Measurements from ENCODE around the gene GRHPR. TPM values are rescaled to one million over a fixed set of nuclear protein-coding genes. Genes with fewer than 3 reads are reported as not detected.
"Not testable (repeated sequence)": the region's sequence is repeated elsewhere in the genome, so short reads cannot be mapped to it uniquely, and the experiment has no call there.

GRHPR gene
- total RNA-seq, 1 experiment from 2014 or later, result 172 TPM

DNA sequence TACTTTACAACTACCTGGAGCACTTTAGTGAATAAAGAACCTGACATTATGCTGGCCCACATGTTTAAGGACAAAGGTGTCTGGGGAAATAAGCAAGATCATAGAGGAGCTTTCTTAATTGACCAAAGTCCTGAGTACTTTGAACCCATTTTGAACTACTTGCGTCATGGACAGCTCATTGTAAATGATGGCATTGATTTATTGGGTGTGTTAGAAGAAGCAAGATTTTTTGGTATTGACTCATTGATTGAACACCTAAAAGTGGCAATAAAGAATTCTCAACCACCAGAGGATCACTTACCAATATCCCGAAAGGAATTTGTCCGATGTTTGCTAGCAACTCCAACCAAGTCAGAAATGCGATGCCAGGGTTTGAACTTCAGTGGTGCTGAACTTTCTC is 54.9 kb downstream of the GRHPR start:
- DNase-seq (ENCODE audit: low spot score), result not testable (repeated sequence)

DNA sequence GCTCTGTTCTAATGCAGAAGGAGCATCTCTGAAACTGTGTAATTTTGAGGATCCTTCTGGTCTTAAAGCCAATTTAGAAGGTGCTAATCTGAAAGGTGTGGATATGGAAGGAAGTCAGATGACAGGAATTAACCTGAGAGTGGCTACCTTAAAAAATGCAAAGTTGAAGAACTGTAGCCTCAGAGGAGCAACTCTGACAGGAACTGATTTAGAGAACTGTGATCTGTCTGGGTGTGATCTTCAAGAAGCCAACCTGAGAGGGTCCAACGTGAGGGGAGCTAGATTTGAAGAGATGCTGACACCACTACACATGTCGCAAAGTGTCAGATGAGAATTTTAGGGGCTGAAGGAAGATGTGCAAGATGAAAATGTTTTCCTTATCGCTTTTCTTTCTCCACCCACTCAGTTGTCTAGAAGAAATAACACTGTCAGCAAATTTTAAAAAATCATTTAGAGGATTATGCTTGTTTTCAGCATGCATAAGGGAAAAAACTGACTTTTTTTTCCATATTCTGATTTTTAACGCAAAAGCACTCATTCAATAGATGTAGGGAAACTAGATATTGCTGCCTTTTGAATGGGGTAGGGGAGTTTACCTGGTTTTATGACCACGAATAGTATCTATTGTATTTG is 55.6 kb downstream of the GRHPR start:
- not testable (repeated sequence) for DNase-seq (ENCODE audit: low spot score)

DNA sequence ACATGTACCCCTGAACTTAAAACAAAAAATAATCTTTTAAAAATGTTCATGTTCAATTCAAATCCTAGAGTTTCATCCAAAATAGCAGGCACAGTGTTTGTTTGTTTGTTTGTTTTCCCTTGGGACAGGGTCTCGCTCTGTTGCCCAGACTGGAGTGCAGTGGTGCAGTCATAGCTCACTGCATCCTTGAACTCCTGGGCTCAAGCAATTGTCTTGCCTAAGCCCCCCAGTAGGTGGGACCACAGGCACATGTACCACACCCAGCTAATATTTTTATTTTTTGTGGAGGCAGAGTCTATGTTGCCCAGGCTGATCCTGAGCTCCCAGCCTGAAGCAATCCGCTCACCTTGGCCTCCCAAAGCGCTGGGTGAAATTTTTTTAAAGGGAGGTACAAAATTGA is 58.3 kb downstream of the GRHPR start:
- no peak for DNase-seq (ENCODE audit: low spot score)

DNA sequence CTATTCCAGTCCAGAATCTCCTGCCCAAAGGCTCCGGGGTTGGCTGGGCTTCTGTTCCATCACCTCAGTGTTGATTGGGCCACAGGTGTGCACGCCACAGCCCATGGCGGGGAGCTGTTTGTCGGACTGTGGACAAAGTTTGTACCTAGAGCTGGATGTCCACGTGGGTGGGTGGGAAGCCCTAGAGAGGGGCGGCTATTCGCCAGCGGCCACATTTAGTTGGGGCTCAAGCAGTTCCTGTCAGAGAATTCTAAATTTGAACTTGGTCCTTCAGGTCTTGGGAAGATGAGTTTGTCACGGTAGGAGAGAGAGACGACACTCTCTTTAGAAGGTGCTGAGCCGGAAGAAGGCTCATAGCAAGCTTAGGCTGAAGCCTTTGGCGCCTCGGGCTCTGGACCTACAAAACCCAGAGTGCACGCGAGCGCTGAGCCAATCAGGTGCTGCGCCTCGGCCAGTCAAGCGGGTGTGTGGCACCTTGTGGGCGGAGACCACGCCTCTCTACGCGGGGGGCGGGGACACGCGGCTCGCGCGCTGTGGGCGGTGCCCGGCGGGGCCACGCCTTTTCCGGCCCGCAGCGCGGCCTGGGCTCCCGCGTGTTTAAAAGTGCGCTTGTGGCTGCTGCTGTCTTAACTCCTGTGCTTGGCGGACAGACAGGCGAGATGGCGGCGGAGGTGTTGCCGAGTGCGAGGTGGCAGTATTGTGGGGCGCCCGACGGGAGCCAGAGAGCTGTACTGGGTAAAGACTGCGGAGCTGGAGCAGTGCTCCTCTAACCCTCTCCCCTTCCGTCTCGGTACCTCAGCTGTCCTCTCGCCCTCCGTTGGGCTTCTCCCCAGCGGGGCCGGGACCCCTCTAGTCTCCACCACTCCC is 63.1 kb downstream of the GRHPR start, which contains the start of gene POLR1E:
POLR1E (plus strand) TSS at position 560 of the 867 bp plus-strand sequence; CDS start at position 660, 100 bp downstream.
- peak; percentile 97 for DNase-seq (ENCODE audit: low spot score)

DNA sequence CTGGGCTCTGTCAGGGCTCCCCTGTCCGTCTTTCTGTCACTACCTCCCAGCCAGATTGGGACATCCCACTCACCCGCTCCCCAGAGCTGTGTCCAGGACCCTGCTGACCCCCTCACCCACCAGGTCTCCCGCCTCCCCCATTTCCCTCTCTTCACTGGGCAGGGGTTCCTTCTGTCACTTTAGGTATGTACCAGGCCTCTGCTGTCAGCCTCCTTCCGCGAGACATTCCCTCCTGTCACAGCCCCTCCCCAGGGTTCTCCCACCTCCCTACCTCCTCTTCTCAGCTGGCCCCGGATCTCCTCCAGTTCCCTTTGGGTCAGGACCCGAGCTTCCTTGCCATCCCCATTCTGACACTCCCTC is 63.7 kb downstream of the GRHPR start:
- no peak for DNase-seq (ENCODE audit: low spot score)

Other genes with a start within 250 kb of the GRHPR start
- 13.6 and 14.6 TPM in 2 replicates for gene ZBTB5, start 42.8 kb downstream of the GRHPR start, total RNA-seq (2014; rRNA removed; shearing (Covaris generic))
- 57.2 and 59.7 TPM in 2 replicates for gene POLR1E, start 63.3 kb downstream of the GRHPR start, total RNA-seq (2014; rRNA removed; shearing (Covaris generic))
- gene FBXO10, start 153.7 kb downstream of the GRHPR start, total RNA-seq (2014; rRNA removed; shearing (Covaris generic)), result 7.2 and 9.8 TPM in 2 replicates
- 357 and 397 TPM in 2 replicates for gene TOMM5, start 169.9 kb downstream of the GRHPR start, total RNA-seq (2014; rRNA removed; shearing (Covaris generic))
- not detected in 2 replicates for gene FRMPD1, start 228.3 kb downstream of the GRHPR start, total RNA-seq (2014; rRNA removed; shearing (Covaris generic))

Data from H4 (cell line).